CMK (cell line): Measurements from ENCODE around the gene RPS24.
A peak's percentile ranks its signal among the peaks of the same experiment; 100 is the strongest.

Experiments used
- DNase-seq: peaks from one replicate; pipeline ENCODE4 v3.0.0-alpha.2; 2010; ENCODE audit warnings: low read depth

The RPS24 gene

DNA sequence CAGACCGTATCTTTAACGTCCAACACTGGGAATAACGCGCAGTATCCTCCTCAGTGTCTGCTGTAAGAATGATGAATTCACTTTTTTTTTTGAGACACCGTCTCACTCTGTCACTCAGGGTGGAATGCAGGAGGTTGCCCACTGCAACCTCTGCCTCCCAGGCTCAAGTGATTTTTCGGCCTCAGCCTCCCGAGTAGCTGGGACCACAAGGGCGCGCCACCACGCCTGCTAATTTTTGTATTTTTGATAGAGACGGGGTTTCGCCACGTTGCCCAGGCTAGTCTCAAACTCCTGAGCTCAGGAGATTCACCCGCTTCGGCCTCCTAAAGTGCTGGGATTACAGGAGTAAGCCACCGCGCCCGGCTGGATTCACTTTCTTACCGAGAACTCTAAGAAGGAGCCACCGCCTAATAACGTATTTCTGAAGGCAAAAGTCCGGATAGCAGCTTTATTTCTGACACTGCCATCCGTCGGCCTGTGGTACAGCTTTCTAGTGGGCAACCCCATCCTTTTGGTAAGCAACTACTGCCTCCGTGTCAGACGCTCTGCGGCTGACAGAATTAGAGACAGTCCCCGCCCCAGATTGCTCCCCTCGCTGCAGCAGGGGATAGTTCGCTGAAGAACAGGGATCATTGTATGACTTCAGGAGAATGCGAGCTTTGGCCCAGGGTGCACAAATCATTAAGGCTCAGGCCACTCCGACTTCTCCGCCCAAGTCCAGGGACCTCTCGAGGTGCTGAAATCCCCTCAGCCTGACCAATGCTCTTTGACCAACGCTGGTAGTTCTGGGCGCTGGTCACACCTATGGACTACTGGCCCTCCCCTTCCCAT lies 5.0 kb upstream of the RPS24 start:
- no peak for DNase-seq

DNA sequence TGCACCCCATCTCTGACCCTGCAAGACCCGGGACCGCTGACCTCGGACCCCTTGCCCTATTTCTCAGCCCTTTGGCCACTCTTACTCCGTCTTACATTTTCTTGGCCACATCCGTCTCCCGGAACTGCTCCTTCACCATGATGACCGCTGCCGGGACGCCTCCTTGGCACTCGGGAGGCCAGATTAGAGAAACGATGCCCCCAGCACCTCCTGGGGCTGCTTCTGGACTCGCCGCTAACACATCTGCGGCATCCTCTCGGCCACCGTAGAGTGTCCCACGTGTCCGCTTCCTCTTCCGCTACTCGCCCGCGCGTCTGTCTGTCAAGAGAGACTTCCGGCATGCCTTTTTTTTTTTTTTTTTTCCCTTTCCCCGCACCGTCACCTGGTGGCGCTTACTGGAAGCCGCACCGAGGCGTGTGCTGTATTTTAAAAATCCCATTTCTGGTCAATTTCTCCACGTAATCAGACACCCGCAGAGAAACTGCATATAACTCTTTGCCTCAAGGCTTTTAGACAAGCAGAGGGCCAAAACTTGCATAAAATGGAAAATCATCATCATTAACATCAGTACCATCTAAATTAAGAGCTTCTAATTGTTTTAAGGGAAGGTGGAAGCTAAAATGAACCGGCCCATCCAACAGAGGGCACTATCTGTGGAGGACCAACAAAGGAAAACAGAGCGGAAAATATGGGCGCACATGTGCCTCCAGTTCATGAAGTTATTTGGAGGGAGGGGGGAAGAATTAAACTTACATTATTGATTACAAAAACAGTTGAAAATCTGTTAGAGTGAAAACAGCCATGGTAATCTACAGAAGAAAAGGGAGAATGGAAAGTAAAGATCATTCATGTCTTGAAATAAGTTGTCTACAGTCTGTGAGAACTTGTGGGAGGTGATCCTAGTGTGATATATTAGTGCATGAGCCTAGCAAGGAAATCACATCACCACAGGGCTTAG lies 4.1 kb upstream of the RPS24 start, which contains the start of gene POLR3A:
TSS of gene POLR3A (minus strand) at position 247 of the 958 bp plus-strand sequence. CDS start at position 139, 108 bp downstream.
- peak; percentile 98 for DNase-seq

DNA sequence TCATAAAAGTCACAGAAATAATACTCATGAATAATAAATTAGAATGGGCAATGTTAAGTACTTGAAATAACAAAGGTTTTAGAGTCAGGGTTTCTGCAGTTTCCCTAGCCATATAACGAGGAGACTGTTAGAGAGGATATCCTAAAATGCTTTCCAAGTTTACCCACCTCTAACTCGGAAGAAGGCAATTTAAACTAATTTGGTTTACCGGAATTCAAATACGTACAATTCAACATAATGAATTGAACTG lies 351 bp upstream of the RPS24 start:
- no peak for DNase-seq

DNA sequence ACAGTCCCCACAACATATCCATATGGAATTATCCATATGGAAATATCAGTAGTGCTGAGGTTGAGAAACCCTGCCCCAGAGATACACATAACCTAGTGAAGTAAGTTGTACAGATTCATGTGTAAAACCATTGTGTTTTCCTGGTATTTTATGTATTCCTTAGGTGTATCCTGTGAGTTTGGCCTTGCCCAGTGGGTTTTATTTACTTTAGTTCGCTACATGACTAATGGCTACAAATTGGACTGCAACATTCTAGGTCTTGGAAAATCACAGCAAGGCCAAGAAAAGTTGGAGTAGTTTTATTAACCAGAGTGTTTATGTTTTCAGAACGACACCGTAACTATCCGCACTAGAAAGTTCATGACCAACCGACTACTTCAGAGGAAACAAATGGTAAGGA lies 1.4 kb downstream of the RPS24 start:
- no peak for DNase-seq

DNA sequence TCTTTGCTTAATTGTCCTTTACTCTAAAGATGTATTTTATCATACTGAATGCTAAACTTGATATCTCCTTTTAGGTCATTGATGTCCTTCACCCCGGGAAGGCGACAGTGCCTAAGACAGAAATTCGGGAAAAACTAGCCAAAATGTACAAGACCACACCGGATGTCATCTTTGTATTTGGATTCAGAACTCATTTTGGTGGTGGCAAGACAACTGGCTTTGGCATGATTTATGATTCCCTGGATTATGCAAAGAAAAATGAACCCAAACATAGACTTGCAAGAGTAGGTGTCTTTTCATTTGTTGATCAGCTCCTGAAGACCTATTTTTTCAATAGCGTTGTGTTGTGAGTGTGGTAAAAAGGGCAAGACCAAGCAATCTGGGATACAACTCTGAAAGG lies 1.8 kb downstream of the RPS24 start:
- no peak for DNase-seq

DNA sequence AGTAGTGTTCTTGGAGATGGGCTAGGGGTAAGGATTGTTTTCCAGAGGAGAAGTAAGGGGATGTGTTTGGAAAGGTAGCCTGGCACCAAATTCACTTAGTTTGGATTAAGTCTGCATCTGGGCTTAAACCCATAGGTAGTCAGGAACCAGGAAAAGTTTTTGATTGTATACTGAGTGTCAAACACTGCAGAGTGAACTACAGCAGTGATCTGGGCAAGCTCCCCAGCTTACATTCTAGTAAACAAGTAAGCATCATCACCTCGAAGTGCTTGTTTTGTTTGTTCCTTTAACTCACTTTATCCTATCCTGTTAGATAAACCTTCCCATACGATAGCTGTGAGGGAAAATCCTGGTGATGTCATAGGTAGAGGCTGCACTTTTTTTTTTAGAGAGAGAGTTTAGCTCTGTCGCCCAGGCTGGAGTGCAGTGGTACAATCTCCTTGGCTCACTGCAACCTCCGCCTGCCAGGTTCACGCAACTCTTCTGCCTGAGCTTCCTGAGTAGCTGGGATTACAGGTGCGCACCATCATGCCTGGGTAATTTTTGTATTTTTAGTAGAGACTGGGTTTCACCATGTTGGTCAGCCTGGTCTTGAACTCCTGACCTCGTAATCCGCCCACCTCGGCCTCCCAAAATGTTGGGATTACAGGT lies 2.4 kb downstream of the RPS24 start:
- DNase-seq = no peak

DNA sequence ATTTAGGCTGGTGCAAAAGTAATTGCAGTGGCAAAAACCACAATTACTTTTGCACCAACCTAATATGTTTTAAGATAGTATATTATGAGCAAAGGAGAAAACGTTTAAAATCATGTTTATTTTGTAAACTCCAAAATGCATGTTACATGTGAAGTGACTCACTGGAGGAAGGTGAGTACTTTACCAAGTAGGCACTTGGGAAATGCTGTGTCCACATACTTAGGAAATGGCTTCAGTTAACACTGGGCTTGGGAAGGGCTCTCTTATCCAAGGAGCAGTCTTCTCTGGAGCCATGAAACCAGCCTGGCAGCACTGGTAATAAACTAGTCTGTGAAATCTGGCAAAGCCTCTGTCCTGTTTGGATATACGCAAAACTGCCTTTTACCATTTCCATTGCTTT lies 4.4 kb downstream of the RPS24 start:
- no peak for DNase-seq

DNA sequence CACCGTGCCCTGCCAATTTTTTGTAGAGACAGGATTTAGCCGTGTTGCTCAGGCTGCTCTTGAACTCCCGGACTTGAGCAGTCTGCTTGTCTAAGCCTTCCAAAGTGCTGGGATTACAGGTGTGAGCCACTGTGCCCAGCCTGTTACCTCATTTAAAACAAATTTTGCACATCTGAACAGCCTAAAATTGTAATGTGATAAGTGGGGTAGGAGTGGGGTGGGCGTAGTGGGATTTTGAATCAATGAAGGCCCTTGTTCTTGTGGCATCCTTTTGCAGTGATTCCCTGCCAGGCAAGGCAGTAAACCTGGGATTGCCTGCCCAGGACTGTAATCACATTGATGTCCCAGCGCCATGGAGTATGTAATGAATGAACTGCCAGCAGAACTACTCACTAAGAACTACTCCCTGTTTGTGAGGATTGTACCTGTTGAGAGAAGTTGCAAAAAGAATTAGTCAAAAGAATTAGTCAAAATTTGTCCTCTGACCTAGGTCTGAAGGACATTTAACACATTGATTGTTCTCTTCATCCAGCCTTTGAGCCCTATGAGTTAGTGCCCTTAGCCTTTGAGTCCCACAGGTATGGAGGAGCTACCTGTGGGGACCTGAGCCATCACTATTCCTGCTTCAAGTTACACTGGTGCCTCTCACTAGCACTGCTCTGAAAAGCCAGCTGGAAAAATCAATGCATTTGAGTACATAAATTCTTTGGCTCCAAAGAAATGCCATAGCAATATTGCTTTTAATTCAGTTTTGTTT lies 5.3 kb downstream of the RPS24 start:
- no peak for DNase-seq

DNA sequence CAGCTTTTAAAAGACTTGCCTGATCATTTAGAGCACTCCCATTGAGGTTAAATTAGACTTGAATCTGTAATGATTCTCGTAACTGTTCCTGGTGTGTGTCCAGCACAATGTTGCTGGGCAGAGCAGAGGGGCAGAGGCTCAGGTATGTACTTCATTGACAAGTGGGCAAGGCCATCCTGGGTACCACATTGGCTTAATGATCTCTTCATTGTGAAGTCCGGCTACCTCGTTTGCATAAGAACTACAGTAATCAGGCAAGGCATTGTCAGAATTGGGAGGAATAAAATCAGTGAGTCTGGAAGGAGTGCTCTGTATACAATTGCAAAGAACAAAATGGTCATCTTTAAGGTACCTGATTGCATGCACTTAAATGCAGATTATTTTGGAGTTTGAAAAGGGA lies 6.1 kb downstream of the RPS24 start:
- DNase-seq = no peak

DNA sequence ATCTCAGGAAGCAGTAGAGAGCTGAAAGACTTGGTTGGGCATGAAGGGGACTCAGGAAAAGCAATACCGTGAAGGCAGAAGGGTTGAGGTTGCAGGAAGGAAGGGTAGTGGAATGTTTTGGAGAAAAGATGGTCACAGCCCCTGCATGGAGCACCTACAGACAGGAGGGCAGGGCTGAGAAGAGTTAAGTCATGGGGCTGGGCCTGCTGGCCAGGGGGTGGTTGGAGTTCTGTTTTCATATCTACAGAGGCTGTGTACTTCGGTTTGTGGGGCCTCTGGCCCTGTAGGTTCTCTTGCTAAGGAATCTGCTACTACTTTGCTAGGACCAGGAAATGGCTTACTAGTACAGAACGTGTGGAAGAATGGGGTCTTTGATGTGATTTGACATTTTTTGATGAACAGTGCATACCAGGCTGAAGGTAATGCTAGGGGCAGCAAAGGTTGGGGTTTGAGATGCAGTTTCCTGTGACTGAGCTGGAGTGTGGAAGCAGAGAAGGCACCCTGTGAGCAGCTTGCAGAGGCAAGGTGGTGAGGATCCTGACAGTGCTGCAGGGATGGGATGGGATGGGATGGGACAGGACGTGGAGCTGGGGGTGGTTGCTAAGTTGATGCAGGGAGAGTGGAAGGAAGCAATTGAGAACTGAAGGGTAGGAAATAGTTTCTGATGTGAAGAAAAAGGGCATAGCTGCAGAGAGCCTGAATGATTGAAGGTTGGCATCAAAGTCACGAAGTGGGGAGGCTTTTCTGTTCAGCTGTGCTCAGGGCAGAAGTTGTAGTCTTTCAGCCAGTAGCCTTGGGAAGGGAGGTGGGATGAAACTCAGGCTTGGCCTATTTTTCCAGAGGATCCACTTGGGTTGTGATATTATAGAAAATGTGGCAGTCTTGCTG lies 7.8 kb downstream of the RPS24 start:
- DNase-seq = no peak

DNA sequence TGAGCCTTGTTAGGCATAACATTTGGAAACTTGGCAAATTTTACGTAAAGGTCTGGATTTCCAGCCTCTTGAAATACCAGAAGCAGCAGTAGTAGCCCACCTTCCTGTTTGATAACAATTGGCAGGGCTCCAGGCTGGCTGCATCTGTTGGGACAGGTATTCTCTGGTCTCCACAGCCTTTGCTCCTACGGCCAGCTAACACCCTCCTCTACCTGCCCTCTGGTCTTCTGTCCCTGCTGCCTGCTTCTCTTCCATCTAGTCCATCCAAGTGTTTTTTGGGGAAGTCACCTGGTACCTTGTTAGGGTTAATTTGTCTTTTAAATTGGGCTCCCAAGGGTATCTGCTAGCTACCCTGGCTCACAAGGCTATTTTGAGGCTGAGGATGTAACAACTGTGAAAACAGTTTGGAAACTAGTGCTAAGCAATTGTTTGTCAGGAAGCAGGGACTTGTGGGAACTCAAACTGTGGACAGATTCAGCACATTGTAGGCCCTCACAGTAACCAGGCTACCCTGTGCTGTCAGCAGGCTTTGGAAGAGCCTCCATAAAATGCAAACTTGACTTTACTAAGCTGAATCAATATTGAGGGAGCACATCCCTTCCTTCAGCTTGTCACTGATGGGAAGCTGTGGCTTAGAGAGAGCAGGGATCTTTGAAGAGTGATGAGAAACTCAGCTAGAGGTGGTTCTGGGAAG lies 8.5 kb downstream of the RPS24 start:
- DNase-seq = no peak

DNA sequence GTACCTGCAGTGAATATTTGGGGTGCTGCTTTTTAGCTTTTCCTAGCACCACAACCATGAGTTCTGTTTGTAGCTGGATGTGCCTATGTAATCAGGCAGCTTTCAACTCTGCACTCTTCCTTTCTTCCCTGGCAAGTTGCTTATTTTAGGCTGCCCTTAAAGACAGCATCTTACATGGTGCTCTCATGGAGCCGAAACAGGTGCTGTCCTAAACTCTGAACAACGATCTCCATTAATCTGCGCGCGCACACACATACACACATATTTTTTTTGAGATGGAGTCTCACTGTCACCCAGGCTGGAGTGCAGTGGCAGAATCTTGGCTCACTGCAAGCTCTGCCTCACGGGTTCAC lies 9.1 kb downstream of the RPS24 start:
- no peak for DNase-seq

DNA sequence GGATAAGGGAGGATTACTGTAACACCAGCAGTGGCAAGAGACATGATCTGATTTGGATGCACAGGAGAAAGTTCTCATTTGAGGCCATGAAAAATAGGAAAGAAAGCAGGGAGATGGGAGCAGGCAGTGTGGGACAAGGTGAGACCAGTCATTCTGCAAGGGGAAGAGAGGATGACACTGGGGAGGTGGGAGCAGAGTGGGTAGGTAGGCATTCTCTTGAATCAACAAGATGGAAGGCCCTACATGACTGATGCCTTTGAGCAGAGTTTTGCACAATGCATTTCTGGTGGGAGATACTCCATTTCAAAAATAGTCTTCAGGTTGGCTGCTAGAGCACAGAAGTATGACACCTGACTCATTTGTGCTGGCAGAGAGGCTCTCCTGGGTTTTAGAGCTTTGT lies 10.5 kb downstream of the RPS24 start:
- DNase-seq = no peak

DNA sequence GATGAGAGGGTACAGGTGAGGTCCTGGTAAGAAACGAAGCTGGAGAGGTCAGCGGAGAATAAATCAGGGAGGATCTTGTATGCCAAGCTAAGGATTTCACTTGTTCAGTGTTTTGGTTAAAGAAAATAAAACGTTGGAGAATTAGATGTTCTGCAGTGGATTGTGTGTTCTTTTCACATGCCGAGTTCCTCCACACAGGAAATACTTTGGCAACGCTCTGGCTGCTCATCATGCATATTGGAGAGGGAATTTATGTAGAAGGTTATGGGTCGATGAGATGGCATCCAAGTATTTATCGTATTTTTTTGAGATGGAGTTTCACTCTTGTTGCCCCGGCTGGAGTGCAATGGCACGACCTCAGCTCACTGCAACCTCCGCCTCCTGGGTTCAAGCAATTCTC lies 11.0 kb downstream of the RPS24 start:
- no peak for DNase-seq

DNA sequence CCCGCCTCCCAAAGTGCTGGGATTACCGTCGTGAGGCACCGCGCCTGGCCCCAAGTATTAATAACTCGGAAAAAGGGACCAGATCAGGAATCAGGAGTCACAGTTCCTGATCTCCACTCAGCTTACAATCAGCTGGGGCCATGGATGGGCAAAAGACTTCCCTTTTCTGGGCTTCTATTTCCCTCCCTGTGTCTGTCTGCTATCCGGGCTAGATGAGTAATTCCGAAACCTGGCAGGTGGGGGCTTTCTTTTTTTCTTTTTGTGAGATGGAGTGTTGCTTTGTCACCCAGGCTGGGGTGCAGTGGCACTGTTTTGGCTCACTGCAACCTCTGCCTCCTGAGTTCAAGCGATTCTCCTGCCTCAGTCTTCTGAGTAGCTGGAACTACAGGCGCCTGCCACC lies 11.6 kb downstream of the RPS24 start:
- DNase-seq = no peak

DNA sequence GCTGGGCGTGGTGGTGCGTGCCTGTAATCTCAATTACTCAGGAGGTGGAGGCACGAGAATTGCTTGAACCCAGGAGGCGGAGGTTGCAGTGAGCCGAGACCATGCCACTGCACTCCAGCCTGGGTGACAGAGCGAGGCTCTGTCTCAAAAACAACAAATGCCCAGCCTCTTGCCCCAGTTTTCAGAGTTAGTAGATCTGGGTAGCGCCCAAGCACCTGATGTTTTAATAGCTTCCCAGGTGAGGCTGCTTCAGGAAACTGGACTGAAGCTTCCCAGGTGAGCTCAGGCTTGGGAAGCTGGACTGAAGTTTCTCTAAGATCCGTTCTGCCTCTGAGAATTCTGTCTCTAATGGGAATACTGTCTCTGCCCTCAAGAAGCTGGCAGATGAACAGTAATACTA lies 12.2 kb downstream of the RPS24 start:
- no peak for DNase-seq

DNA sequence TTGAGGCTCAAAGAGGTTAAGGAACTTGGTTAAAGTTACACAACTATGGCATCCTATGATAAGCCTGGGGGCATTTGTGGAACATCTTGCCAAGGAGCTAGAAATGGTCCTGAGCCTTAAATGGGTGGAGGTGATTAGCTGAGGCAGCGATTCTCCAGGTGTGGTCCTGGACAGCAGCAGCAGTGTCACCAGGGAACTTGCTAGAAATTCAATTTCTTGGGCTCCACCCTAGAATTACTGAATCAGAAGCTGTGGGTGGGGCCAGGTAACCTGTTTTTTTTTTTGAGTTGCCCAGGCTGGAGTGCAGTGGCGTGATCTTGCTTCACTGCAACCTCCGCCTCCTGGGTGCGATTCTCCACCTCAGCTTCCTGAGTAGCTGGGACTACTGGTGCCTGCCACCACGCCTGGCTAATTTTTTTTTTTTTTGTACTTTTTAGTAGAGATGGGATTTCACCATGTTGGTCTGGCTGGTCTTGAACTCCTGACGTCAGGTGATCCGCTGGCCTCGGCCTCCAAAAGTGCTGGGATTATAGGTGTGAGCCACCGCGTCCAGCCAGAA lies 13.1 kb downstream of the RPS24 start:
- no peak for DNase-seq

DNA sequence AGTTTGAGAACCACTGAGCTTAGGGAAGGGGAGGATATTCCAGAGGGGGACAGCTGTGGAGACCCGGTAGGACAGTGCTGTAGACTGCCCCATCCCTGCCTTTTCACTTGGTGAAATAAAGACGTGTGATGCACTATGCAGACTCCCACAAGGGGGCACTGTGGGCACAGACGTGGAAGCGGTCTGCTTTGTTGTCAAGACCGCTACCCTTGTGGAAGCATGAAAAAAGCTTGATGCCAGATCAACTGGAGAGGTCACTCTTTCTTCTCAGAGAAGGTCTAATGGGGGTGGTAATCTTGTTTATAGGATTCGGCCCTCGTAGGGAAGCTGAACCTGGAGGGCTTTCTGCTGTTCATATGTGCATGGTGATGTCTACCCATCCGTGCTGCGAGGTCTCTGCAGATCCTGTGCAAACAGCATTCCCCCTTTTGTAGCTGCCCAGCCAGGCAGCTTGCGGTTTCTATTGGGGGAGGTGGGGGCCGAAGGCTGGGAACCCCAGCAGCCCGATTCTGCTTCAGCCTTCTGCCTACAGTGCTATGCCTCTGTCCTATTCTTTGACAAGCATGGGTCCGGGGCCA lies 13.7 kb downstream of the RPS24 start:
- DNase-seq = peak; percentile 75

DNA sequence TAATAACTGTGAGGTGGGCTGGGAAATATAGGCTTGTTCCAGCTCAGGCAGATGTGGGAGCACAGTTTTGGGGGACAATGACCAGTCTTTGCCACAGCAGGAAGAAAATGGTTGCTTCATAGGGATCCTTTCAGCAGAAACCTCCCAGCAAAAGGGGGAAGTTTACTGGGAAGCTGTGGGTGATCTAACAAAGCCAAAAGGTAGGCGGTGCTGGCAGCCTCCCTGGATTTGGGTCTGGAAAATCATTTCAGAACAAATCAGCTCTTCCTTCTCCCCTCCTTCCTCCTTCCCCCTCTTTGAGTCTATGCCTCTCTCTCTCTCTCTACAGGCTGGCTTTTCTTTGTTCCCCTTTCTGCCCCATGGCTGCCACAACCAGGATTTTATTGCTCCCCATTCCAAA lies 16.2 kb downstream of the RPS24 start:
- no peak for DNase-seq
